Endodermal cell (in vitro differentiated cells): Measurements from ENCODE around the gene SLC24A3. TPM values are rescaled to one million over a fixed set of nuclear protein-coding genes. Genes with fewer than 3 reads are reported as not detected.

ENCODE experiments used
- DNase-seq: peaks from one replicate; pipeline ENCODE4 v3.0.0-alpha.2; 2017
- H3K27ac ChIP-seq: 2 replicates; pipeline ENCODE4 v1.5.1; 2013; ENCODE audit warnings: mild to moderate bottlenecking, low read depth, low read length, moderate library complexity
- H3K27me3 ChIP-seq: 2 replicates; pipeline ENCODE4 v1.6.1; 2013; ENCODE audit warnings: mild to moderate bottlenecking, low read length, moderate library complexity; ENCODE audit not compliant: insufficient read depth, control insufficient read depth, poor library complexity, severe bottlenecking
- H3K36me3 ChIP-seq: 2 replicates; pipeline ENCODE4 v1.7.0; 2013; ENCODE audit warnings: mild to moderate bottlenecking, low read length, moderate library complexity; ENCODE audit not compliant: control insufficient read depth, insufficient read depth
- H3K4me1 ChIP-seq: one replicate; pipeline ENCODE4 v1.7.0; 2013; ENCODE audit warnings: low read length; ENCODE audit not compliant: control insufficient read depth, insufficient read depth
- H3K4me3 ChIP-seq: 2 replicates; pipeline ENCODE4 v1.5.1; 2013; ENCODE audit warnings: mild to moderate bottlenecking, low read length, moderate library complexity
- H3K9ac ChIP-seq: 2 replicates; pipeline ENCODE4 v1.6.1; 2013; ENCODE audit warnings: mild to moderate bottlenecking, low read length, moderate library complexity; ENCODE audit not compliant: poor library complexity, severe bottlenecking; ENCODE audit errors: extremely low read depth
- H3K9me3 ChIP-seq: 2 replicates; pipeline ENCODE4 v1.6.1; 2013; ENCODE audit warnings: mild to moderate bottlenecking, low read length, moderate library complexity; ENCODE audit not compliant: control insufficient read depth
- H3K27ac Mint-ChIP-seq: 2 replicates; pipeline ENCODE4 v1.8.0; 2020; ENCODE audit warnings: mixed read lengths
- H3K27me3 Mint-ChIP-seq: 2 replicates; pipeline ENCODE4 v1.8.0; 2021; ENCODE audit warnings: mild to moderate bottlenecking, mixed read lengths; ENCODE audit not compliant: insufficient read depth
- H3K36me3 Mint-ChIP-seq: 2 replicates; pipeline ENCODE4 v1.8.0; 2020; ENCODE audit warnings: low read depth, mixed read lengths
- H3K4me1 Mint-ChIP-seq: 2 replicates; pipeline ENCODE4 v1.8.0; 2020; ENCODE audit warnings: mixed read lengths
- H3K4me3 Mint-ChIP-seq: 2 replicates; pipeline ENCODE4 v1.8.0; 2020; ENCODE audit warnings: mild to moderate bottlenecking, moderate library complexity, mixed read lengths
- H3K9me3 Mint-ChIP-seq: 2 replicates; pipeline ENCODE4 v1.8.0; 2020; ENCODE audit warnings: mild to moderate bottlenecking, mixed read lengths
- WGBS, 2 experiments: methylation state at CpG; one replicate each; pipeline versions ENCODE4 v1.1.5 to v1.1.7; 2013; ENCODE audit warnings: missing lambda C conversion rate in 2 of 2, mixed read lengths in 1 of 2; ENCODE audit not compliant: insufficient coverage in 1 of 2, insufficient read length in 1 of 2; 5-methylcytosine and 5-hydroxymethylcytosine counted together
- total RNA-seq, 2 donors: library from RNA; stranded (reverse); fragmentation: NEBNext Ultra II Directional in 1 of 2; extraction: Animal tissue kit (Norgen Biotek cat#: 25700) in 1 of 2; gene quantifications; 2 replicates in 1 of 2; 3 replicates in 1 of 2; pipeline ENCODE4 v1.2.1, GENCODE V29; 2021
- TF ChIP-seq, protein P1 (sequence below): fragments of 200-600 bp; sonication (generic); conservative IDR thresholded peaks from 2 replicates; pipeline ENCODE4 v1.5.0; 2021; ENCODE audit warnings: antibody characterized with exemption, mild to moderate bottlenecking

SLC24A3 gene
- total RNA-seq, 2 donors from 2014 or later: 1.5 to 1.8 TPM

DNA sequence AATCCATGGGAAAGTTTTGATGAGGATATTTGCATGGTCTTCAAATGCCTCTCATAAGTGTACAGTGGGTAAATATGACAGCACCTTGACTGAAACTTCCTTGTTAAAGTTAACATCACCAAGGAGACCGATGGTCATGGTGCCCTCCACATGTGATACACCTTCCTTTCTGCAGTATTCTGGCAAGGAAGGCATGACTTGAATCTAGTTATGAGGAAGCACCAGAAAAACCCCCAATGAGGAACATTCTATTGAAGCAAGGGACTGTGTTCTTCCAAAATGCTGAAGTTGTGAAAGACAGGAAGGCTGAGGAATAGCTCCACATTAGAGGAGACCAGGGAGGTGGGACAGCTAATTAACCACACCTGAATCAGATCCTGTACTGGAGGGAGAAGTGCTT, 118.3 kb downstream of the SLC24A3 start:
- TF ChIP-seq, protein P1, sequence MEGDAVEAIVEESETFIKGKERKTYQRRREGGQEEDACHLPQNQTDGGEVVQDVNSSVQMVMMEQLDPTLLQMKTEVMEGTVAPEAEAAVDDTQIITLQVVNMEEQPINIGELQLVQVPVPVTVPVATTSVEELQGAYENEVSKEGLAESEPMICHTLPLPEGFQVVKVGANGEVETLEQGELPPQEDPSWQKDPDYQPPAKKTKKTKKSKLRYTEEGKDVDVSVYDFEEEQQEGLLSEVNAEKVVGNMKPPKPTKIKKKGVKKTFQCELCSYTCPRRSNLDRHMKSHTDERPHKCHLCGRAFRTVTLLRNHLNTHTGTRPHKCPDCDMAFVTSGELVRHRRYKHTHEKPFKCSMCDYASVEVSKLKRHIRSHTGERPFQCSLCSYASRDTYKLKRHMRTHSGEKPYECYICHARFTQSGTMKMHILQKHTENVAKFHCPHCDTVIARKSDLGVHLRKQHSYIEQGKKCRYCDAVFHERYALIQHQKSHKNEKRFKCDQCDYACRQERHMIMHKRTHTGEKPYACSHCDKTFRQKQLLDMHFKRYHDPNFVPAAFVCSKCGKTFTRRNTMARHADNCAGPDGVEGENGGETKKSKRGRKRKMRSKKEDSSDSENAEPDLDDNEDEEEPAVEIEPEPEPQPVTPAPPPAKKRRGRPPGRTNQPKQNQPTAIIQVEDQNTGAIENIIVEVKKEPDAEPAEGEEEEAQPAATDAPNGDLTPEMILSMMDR: no peak
- H3K27me3 Mint-ChIP-seq: peaks cover 2% of the 10 kb centered on the region

DNA sequence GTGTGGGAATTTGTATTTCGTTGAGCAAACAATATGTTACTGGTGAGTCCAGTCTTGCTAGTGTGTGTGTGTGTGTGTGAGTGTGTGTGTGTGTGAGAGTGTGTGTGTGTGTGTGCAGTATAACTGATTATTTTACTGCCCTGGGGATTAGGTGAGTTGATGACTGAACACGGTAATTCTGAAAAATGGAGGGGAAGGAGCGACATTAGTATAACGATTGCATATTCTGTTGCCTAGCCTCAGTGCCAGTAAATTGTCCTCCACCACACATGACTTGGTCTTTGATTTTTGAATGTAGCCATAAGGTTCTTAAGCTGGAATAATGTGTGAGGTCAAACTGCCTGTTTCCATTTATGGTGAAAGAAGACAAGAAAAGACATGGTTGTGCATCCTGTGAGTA, 121.1 kb downstream of the SLC24A3 start:
- Mint-ChIP-seq H3K4me3 (no peak overlapping the region), H3K36me3 (no peaks in the 10 kb centered on the region), H3K27ac (no peak overlapping the region), H3K4me1 (no peaks in the 10 kb centered on the region), H3K9me3 (no peaks in the 10 kb centered on the region), H3K27me3 (no peaks in the 10 kb centered on the region)
- Histone ChIP-seq H3K9ac (no peak overlapping the region), H3K4me3 (no peak overlapping the region), H3K36me3 (no peaks in the 10 kb centered on the region), H3K27ac (no peak overlapping the region), H3K9me3 (no peaks in the 10 kb centered on the region), H3K4me1 (no peaks in the 10 kb centered on the region), H3K27me3 (no peaks in the 10 kb centered on the region)
- 82 to 93% methylated on average over 4 of the region's 4 CpGs for WGBS, 2 experiments
- TF ChIP-seq, protein P1: no peak
- DNase-seq: no peak

More for the DNA sequence above, 118.3 kb downstream of the SLC24A3 start:
- WGBS, 2 experiments: 83 to 100% methylated on average over 1 of the region's 1 CpG
- Histone ChIP-seq H3K9me3 (no peaks in the 10 kb centered on the region), H3K27ac (no peak overlapping the region), H3K36me3 (no peaks in the 10 kb centered on the region), H3K9ac (no peak overlapping the region), H3K27me3 (no peaks in the 10 kb centered on the region), H3K4me3 (no peak overlapping the region), H3K4me1 (no peaks in the 10 kb centered on the region)
- Mint-ChIP-seq H3K9me3 (no peaks in the 10 kb centered on the region), H3K4me3 (no peak overlapping the region), H3K27ac (no peak overlapping the region), H3K4me1 (no peaks in the 10 kb centered on the region), H3K36me3 (no peaks in the 10 kb centered on the region)
- no peak for DNase-seq

DNA sequence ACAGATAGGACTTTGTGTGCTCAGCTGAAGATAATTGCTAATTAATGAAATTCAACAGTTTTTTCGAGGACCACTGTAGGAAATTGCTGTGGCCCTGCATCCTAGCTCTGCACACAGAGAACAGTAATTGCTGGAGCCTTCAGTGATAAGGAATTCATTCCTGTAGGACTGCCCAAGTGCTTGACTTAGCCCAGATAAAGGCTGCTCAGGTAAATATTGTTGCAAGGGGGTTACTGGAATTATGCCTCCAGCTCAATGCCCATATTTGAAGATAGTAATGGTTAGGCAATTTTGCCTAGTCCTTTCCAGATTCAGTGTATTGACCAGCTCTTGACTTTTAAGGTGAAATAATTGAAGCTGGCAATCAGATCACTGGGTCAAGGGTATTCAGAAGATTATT, 122.9 kb downstream of the SLC24A3 start:
- no peaks in the 10 kb centered on the region for H3K9me3 ChIP-seq
- Mint-ChIP-seq H3K27ac (no peak overlapping the region), H3K27me3 (no peaks in the 10 kb centered on the region), H3K9me3 (no peaks in the 10 kb centered on the region), H3K4me1 (no peaks in the 10 kb centered on the region), H3K4me3 (no peak overlapping the region), H3K36me3 (no peaks in the 10 kb centered on the region)
- no peaks in the 10 kb centered on the region for H3K27me3 ChIP-seq
- H3K4me1 ChIP-seq: no peaks in the 10 kb centered on the region
- no peak for DNase-seq
- H3K36me3 ChIP-seq: no peaks in the 10 kb centered on the region
- H3K4me3 ChIP-seq: no peak overlapping the region
- 67 to 89% methylated on average over 1 of the region's 1 CpG for WGBS, 2 experiments
- TF ChIP-seq, protein P1: no peak
- no peak overlapping the region for H3K9ac ChIP-seq
- H3K27ac ChIP-seq: no peak overlapping the region
